ENCODE results near the gene SND1.

DNA sequence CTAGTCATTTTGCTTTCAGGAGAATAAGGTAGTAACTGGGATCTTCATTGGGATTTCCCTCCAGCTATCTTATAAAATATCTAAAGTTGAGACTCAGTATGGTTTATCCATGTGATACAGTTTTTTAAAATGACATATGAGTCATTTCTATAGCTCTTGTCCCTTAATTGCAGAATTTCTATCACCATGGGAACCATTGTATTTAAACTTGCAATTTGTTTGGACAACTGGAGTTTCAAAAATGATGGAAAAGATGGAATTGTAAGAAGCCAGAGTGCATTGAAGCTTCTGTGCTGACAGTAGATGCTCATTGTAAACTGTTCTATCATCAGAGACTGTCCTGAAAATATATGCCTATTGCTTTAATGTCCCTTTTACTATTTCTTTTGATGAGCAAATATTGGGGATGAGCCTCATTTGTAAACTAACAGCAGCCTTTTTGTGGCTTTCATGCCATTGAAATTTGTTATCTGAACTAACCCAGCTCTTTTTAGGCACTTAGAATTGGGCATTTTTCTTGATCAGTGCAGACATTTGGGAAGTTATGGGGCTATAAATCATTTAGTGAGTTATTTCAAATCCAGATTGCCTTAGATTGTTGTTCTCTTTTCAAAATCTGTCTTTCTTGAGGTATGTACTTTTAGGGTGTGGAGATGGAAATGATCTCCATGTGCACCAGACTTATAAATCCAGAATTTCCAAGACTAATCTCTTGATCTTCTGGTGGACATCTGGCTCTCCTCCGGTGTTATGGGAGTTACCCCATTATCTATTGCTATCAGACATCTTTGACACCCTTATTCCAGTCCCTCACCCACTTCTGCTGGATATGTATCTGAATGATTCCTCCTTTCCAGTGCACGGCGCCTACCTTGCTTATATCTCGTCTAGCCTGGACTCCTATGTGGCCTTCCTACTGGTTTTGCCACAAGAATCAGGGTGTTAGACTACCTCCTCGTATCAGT is 159.0 kb downstream of the SND1 start:
- TF ChIP-seq CREB1 (IDR thresholded peaks at IDR 0.05; ENCODE audit: low read depth) (no peak), TAF1 (IDR thresholded peaks at IDR 0.05; ENCODE audit: low read depth) (no peak), NFIC (IDR thresholded peaks at IDR 0.05) (no peak), EP300 (IDR thresholded peaks at IDR 0.05; ENCODE audit: borderline replicate concordance) (no peak), RAD21 (IDR thresholded peaks at IDR 0.05; ENCODE audit: low read depth) (no peak)
- TF ChIP-seq, protein P1, sequence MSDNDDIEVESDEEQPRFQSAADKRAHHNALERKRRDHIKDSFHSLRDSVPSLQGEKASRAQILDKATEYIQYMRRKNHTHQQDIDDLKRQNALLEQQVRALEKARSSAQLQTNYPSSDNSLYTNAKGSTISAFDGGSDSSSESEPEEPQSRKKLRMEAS (IDR thresholded peaks at IDR 0.05) = no peak

Data from Ishikawa (cell line).